Lower lobe of right lung (tissue), 2 donors: Measurements from ENCODE around the gene IQCH. TPM values are rescaled to one million over a fixed set of nuclear protein-coding genes. Genes with fewer than 3 reads are reported as not detected.

ENCODE experiments used
- ATAC-seq, 2 donors: fragments of 200-7000 bp; cut with Tn5 transposase; one replicate each; pipeline ENCODE4 v1.9.1; 2020 to 2022; ENCODE audit warnings: mild to moderate bottlenecking in 2 of 2, moderate library complexity in 2 of 2
- DNase-seq: peaks from one replicate; pipeline ENCODE4 v3.0.0-alpha.2; 2020
- H3K27ac ChIP-seq: fragments of 200-600 bp; one replicate; pipeline ENCODE4 v1.8.0; 2022
- H3K27me3 ChIP-seq: fragments of 200-600 bp; one replicate; pipeline ENCODE4 v1.8.0; 2022; ENCODE audit warnings: low read depth
- H3K36me3 ChIP-seq: fragments of 200-600 bp; one replicate; pipeline ENCODE4 v1.8.0; 2022; ENCODE audit warnings: mild to moderate bottlenecking
- H3K4me1 ChIP-seq: fragments of 200-600 bp; one replicate; pipeline ENCODE4 v1.8.0; 2022
- H3K4me3 ChIP-seq: fragments of 200-600 bp; one replicate; pipeline ENCODE4 v1.8.0; 2022; ENCODE audit warnings: mild to moderate bottlenecking
- H3K9me3 ChIP-seq: fragments of 200-600 bp; one replicate; pipeline ENCODE4 v1.8.0; 2022
- intact Hi-C: fragments of 100-400 bp; cut with DNase I; formaldehyde crosslinking; loops from one replicate; pipeline ENCODE4 v1.11.0; 2022
- total RNA-seq: library from RNA; stranded (reverse); fragmentation: NEBNext Ultra II Directional; extraction: Animal tissue kit (Norgen Biotek cat#: 25700); gene quantifications from one replicate; pipeline ENCODE4 v1.2.1, GENCODE V29; 2021
- TF ChIP-seq, protein P1 (sequence below): fragments of 200-600 bp; IDR thresholded peaks from one replicate; pipeline ENCODE4 v1.8.0; 2022; ENCODE audit warnings: antibody characterized with exemption, mild to moderate bottlenecking
- donor health status: DM: no; HTN: yes; CAD: no; lungs with severe emphysema.

Gene IQCH
- total RNA-seq, 1 donor from 2014 or later = 2.3 TPM

GRCh38 chr15:67227431-67227830 lies 27.2 kb upstream of the IQCH start:
- peaks cover 35% of the 10 kb centered on the region for H3K36me3 ChIP-seq
- H3K9me3 ChIP-seq = no peaks in the 10 kb centered on the region
- intact Hi-C loops = no loop called here
- ATAC-seq = no peak
- H3K27me3 ChIP-seq = no peaks in the 10 kb centered on the region
- H3K4me1 ChIP-seq = no peaks in the 10 kb centered on the region
- H3K27ac ChIP-seq = no peak overlapping the region
- TF ChIP-seq, protein P1, sequence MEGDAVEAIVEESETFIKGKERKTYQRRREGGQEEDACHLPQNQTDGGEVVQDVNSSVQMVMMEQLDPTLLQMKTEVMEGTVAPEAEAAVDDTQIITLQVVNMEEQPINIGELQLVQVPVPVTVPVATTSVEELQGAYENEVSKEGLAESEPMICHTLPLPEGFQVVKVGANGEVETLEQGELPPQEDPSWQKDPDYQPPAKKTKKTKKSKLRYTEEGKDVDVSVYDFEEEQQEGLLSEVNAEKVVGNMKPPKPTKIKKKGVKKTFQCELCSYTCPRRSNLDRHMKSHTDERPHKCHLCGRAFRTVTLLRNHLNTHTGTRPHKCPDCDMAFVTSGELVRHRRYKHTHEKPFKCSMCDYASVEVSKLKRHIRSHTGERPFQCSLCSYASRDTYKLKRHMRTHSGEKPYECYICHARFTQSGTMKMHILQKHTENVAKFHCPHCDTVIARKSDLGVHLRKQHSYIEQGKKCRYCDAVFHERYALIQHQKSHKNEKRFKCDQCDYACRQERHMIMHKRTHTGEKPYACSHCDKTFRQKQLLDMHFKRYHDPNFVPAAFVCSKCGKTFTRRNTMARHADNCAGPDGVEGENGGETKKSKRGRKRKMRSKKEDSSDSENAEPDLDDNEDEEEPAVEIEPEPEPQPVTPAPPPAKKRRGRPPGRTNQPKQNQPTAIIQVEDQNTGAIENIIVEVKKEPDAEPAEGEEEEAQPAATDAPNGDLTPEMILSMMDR = no peak
- no peak overlapping the region for H3K4me3 ChIP-seq
- no peak for DNase-seq

- peaks cover 40% of the 10 kb centered on the region for H3K36me3 ChIP-seq
- no peak overlapping the region for H3K27ac ChIP-seq
- H3K27me3 ChIP-seq = no peaks in the 10 kb centered on the region
- no peak overlapping the region for H3K4me3 ChIP-seq
- no peaks in the 10 kb centered on the region for H3K4me1 ChIP-seq
- no peaks in the 10 kb centered on the region for H3K9me3 ChIP-seq
- TF ChIP-seq, protein P1 = no peak
- ATAC-seq = no peak
- intact Hi-C loops = no loop called here
- DNase-seq = no peak
Observed at GRCh38 chr15:67227846-67228245, 26.7 kb upstream of the IQCH start.

- TF ChIP-seq, protein P1 = no peak
- intact Hi-C loops = no loop called here
- H3K36me3 ChIP-seq = peaks cover 44% of the 10 kb centered on the region
- H3K9me3 ChIP-seq = no peaks in the 10 kb centered on the region
- H3K27me3 ChIP-seq = no peaks in the 10 kb centered on the region
- DNase-seq = no peak
- no peak overlapping the region for H3K4me3 ChIP-seq
- H3K4me1 ChIP-seq = no peaks in the 10 kb centered on the region
- no peak for ATAC-seq
- H3K27ac ChIP-seq = no peak overlapping the region
Observed at GRCh38 chr15:67228286-67228685, 26.3 kb upstream of the IQCH start.

DNA sequence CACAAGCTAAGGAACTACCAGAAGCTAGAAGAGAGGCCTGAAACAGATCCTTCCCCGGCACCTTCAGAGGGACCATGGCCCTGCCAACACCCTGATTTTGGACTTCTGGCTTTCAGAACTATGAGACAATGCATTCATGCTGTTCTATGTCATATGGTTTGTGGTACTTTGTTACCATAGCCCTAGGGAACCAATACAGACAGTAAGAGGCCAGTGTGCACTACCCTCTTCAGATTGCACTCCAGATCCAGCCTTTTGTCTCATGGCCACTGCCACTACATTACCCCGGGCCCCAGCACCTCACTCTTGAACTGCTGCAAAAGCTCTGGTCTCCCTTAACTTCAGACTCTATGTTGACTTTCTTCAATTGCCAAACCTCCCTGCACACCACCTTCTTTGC lies 24.1 kb upstream of the IQCH start:
- H3K27ac ChIP-seq = no peak overlapping the region
- TF ChIP-seq, protein P1 = no peak
- H3K4me1 ChIP-seq = no peaks in the 10 kb centered on the region
- no peaks in the 10 kb centered on the region for H3K27me3 ChIP-seq
- DNase-seq (no peak), ATAC-seq (no peak)
- no peak overlapping the region for H3K4me3 ChIP-seq
- peaks cover 66% of the 10 kb centered on the region for H3K36me3 ChIP-seq
- intact Hi-C loops = no loop called here
- no peaks in the 10 kb centered on the region for H3K9me3 ChIP-seq

DNA sequence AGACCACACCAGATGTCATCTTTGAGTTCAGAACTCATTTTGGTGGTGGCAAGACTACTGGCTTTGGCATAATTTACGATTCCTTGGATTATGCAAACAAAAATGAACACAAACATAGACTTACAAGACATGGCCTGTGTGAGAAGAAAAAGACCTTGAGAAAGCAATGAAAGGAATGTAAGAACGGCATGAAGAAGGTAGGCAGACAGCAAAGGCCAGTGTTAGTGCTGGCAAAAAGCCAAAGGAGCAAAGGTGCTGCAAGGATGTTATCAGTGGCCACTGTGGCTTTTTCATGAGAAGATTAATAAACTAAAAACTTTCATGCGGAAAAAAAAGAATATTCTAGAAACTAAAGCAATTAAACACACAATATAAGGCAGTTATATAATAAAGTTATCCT lies 22.0 kb upstream of the IQCH start:
- TF ChIP-seq, protein P1 = no peak
- intact Hi-C loops = no loop called here
- Histone ChIP-seq H3K36me3 (peaks cover 75% of the 10 kb centered on the region), H3K27ac (no peak overlapping the region), H3K9me3 (no peaks in the 10 kb centered on the region), H3K4me1 (no peaks in the 10 kb centered on the region), H3K4me3 (no peak overlapping the region), H3K27me3 (no peaks in the 10 kb centered on the region)
- DNase-seq = no peak
- no peak for ATAC-seq
